GM23248 (cell line): ENCODE data around the gene CASKIN1. TPM values are rescaled to one million over a fixed set of nuclear protein-coding genes. Genes with fewer than 3 reads are reported as not detected.

Experiments
- DNase-seq: peaks from one replicate; pipeline ENCODE4 v3.0.0-alpha.2; 2015
- H2AFZ ChIP-seq: fragments of 200-600 bp; sonication (generic); 2 replicates; pipeline ENCODE4 v1.6.1; 2016; ENCODE audit warnings: antibody characterized with exemption
- H3F3A ChIP-seq: fragments of 200-600 bp; sonication (generic); 2 replicates; pipeline ENCODE4 v1.6.1; 2016; ENCODE audit warnings: mild to moderate bottlenecking, antibody characterized with exemption, mixed run types; ENCODE audit not compliant: insufficient read depth
- H3K27ac ChIP-seq: fragments of 200-600 bp; sonication (generic); 2 replicates; pipeline ENCODE4 v1.5.1; 2016; ENCODE audit warnings: mild to moderate bottlenecking
- H3K27me3 ChIP-seq: fragments of 200-600 bp; sonication (generic); replicated peaks from 2 replicates; pipeline ENCODE4 v1.6.1; 2016; ENCODE audit warnings: mild to moderate bottlenecking; ENCODE audit not compliant: insufficient read depth
- H3K36me3 ChIP-seq: fragments of 200-600 bp; sonication (generic); 2 replicates; pipeline ENCODE4 v1.6.1; 2016; ENCODE audit warnings: low read depth, mild to moderate bottlenecking
- H3K4me1 ChIP-seq: fragments of 200-600 bp; sonication (generic); 2 replicates; pipeline ENCODE4 v1.6.1; 2016; ENCODE audit warnings: mild to moderate bottlenecking; ENCODE audit not compliant: insufficient read depth
- H3K4me2 ChIP-seq: fragments of 200-600 bp; sonication (generic); one replicate; pipeline ENCODE4 v1.6.1; 2016; ENCODE audit warnings: mild to moderate bottlenecking; ENCODE audit not compliant: unreplicated experiment
- H3K4me3 ChIP-seq: fragments of 200-600 bp; sonication (generic); 2 replicates; pipeline ENCODE4 v1.5.1; 2016; ENCODE audit warnings: mild to moderate bottlenecking
- H3K79me2 ChIP-seq: fragments of 200-600 bp; sonication (generic); 2 replicates; pipeline ENCODE4 v1.6.1; 2016; ENCODE audit warnings: mild to moderate bottlenecking; ENCODE audit not compliant: insufficient read depth
- H3K9ac ChIP-seq: fragments of 200-600 bp; sonication (generic); 2 replicates; pipeline ENCODE4 v1.6.1; 2016; ENCODE audit warnings: mild to moderate bottlenecking
- H3K9me2 ChIP-seq: fragments of 200-600 bp; sonication (generic); 2 replicates; pipeline ENCODE4 v1.6.1; 2016; ENCODE audit warnings: mixed run types, mild to moderate bottlenecking, moderate library complexity; ENCODE audit not compliant: insufficient read depth
- H3K9me3 ChIP-seq: fragments of 200-600 bp; sonication (generic); one replicate; pipeline ENCODE4 v1.6.1; 2017; ENCODE audit warnings: low read depth
- H4K20me1 ChIP-seq: fragments of 200-600 bp; sonication (generic); 2 replicates; pipeline ENCODE4 v1.6.0; 2016; ENCODE audit not compliant: insufficient read depth
- EZH2 ChIP-seq: fragments of 200-600 bp; sonication (generic); IDR thresholded peaks from 2 replicates; pipeline ENCODE4 v1.6.1; 2018; ENCODE audit warnings: antibody characterized with exemption, mild to moderate bottlenecking; ENCODE audit not compliant: insufficient read depth, poor library complexity, severe bottlenecking
- EZH2phosphoT487 ChIP-seq: fragments of 200-600 bp; sonication (generic); IDR thresholded peaks from 2 replicates; pipeline ENCODE4 v1.6.1; 2018; ENCODE audit warnings: antibody characterized with exemption, moderate library complexity, mild to moderate bottlenecking, low read depth; ENCODE audit not compliant: insufficient read depth
- WGBS, 2 experiments: methylation state at CpG; one replicate each; pipeline ENCODE4 v1.1.6; 2015 to 2017; ENCODE audit warnings: low lambda C conversion rate in 2 of 2, low coverage in 1 of 2; ENCODE audit errors: missing lambda C conversion rate in 2 of 2; 5-methylcytosine and 5-hydroxymethylcytosine counted together
- in situ Hi-C: fragments of 300-500 bp; cut with MboI; formaldehyde crosslinking; loops from 2 replicates; pipeline ENCODE4 v1.15.0; 2020
- polyA plus RNA-seq: library from polyadenylated mRNA; unstranded; fragments of >200 nt; fragmentation: Nextera tagmentation; extraction: Ambion mirVana; gene quantifications from 2 replicates; pipeline ENCODE4 v1.2.1, GENCODE V29; 2016
- total RNA-seq: library from RNA; depleted of rRNA; stranded (reverse); fragments of >200 nt; shearing (Covaris generic); gene quantifications from 2 replicates; pipeline ENCODE4 v1.2.3, GENCODE V29; 2014

The CASKIN1 gene
- total and polyA plus RNA-seq, 2 experiments from 2014 or later, result not detected

GRCh38 chr16:2231016-2231931 is 34.9 kb upstream of the CASKIN1 start:
- H3K4me3 ChIP-seq, result no peak overlapping the region
- in situ Hi-C loops, result no loop called here
- no peak overlapping the region for H3K9ac ChIP-seq
- H3K4me2 ChIP-seq, result no peak overlapping the region
- DNase-seq, result no peak
- no peaks in the 10 kb centered on the region; the same call in 1 of the 2 replicates for H3K36me3 ChIP-seq
- H3K79me2 ChIP-seq, result peaks cover 29% of the 10 kb centered on the region
- H4K20me1 ChIP-seq, result no peaks in the 10 kb centered on the region
- no peak overlapping the region for H2AFZ ChIP-seq
- H3K4me1 ChIP-seq, result peaks cover 4% of the 10 kb centered on the region
- WGBS, 2 experiments, result 86% methylated on average over 27 to 29 of the region's 29 CpGs
- H3F3A ChIP-seq, result no peaks in the 10 kb centered on the region
- H3K9me2 ChIP-seq, result no peaks in the 10 kb centered on the region
- H3K27ac ChIP-seq, result no peak overlapping the region
- no peaks in the 10 kb centered on the region for H3K27me3 ChIP-seq
- no peaks in the 10 kb centered on the region for H3K9me3 ChIP-seq
- TF ChIP-seq EZH2 (no peak), EZH2phosphoT487 (no peak)

- no peak overlapping the region for H2AFZ ChIP-seq
- no peak overlapping the region for H3K4me2 ChIP-seq
- no peak for DNase-seq
- H3K79me2 ChIP-seq, result peaks cover 38% of the 10 kb centered on the region
- no peaks in the 10 kb centered on the region for H3K27me3 ChIP-seq
- no peak for TF ChIP-seq EZH2phosphoT487
- no peak for TF ChIP-seq EZH2
- H3K4me3 ChIP-seq, result no peak overlapping the region
- H3K36me3 ChIP-seq, result no peaks in the 10 kb centered on the region; the same call in 1 of the 2 replicates
- H3K9me2 ChIP-seq, result no peaks in the 10 kb centered on the region
- no peaks in the 10 kb centered on the region for H3F3A ChIP-seq
- no peak overlapping the region for H3K27ac ChIP-seq
- H4K20me1 ChIP-seq, result no peaks in the 10 kb centered on the region
- in situ Hi-C loops, result no loop called here
- no peaks in the 10 kb centered on the region for H3K9me3 ChIP-seq
- no peak overlapping the region for H3K9ac ChIP-seq
- WGBS, 2 experiments, result 86 to 90% methylated on average over 7 to 13 of the region's 13 CpGs
- H3K4me1 ChIP-seq, result peaks cover 11% of the 10 kb centered on the region
Measured at GRCh38 chr16:2230376-2230775, 34.0 kb upstream of the CASKIN1 start.

DNA sequence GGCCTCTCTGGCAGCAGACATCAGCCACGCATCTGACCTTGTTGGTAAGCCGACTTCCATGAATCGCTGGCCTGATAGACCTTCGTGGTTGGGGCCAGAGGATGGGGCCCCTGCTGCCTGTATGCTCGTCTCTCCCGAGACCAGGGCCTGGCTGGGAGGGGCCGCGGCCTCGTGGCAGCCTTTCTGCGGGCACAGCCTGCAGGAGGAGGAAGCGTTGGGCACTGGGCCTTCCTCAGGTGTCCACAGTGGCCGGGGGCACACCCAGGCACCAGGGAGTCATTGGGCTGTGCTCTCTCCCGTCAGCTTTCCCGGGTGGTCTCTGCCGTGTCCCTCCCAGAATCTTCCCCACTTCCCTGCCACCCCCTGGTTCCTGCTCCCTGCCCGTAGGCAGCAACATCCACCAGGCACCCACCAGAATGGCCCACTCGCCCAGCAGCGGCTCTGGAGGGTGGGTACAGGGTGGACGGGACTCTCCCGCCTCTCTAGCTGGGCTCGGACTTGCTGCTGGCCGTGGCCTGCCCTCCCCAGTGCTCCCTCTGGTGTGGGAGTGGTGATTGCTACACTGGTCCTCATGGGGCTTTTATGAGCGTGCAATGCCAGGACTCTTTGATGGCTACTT is 33.3 kb upstream of the CASKIN1 start:
- H3K36me3 ChIP-seq, result no peaks in the 10 kb centered on the region; the same call in 1 of the 2 replicates
- H3K9ac ChIP-seq, result no peak overlapping the region
- in situ Hi-C loops, result no loop called here
- no peaks in the 10 kb centered on the region for H3F3A ChIP-seq
- no peaks in the 10 kb centered on the region for H3K27me3 ChIP-seq
- H3K4me3 ChIP-seq, result no peak overlapping the region
- no peak overlapping the region for H2AFZ ChIP-seq
- H3K9me3 ChIP-seq, result no peaks in the 10 kb centered on the region
- H3K79me2 ChIP-seq, result peaks cover 45% of the 10 kb centered on the region
- H3K4me2 ChIP-seq, result no peak overlapping the region
- WGBS, 2 experiments, result 92 to 96% methylated on average over 18 to 23 of the region's 23 CpGs
- H4K20me1 ChIP-seq, result no peaks in the 10 kb centered on the region
- H3K27ac ChIP-seq, result no peak overlapping the region
- H3K9me2 ChIP-seq, result no peaks in the 10 kb centered on the region
- peaks cover 14% of the 10 kb centered on the region for H3K4me1 ChIP-seq
- TF ChIP-seq EZH2phosphoT487 (no peak), EZH2 (no peak)
- no peak for DNase-seq

GRCh38 chr16:2229091-2229490 is 32.7 kb upstream of the CASKIN1 start:
- Histone ChIP-seq H3K9me3 (no peaks in the 10 kb centered on the region), H3F3A (no peaks in the 10 kb centered on the region), H3K4me2 (no peak overlapping the region), H3K4me1 (peaks cover 19% of the 10 kb centered on the region), H3K9ac (no peak overlapping the region), H3K79me2 (peaks cover 51% of the 10 kb centered on the region), H3K27ac (no peak overlapping the region), H4K20me1 (no peaks in the 10 kb centered on the region), H3K9me2 (no peaks in the 10 kb centered on the region), H3K36me3 (no peaks in the 10 kb centered on the region; the same call in 1 of the 2 replicates), H2AFZ (no peak overlapping the region), H3K4me3 (no peak overlapping the region), H3K27me3 (no peaks in the 10 kb centered on the region)
- in situ Hi-C loops, result no loop called here
- no peak for DNase-seq
- TF ChIP-seq EZH2phosphoT487 (no peak), EZH2 (no peak)
- 91% methylated on average over 11 to 12 of the region's 12 CpGs for WGBS, 2 experiments
